ENCODE results near the gene FCHO2.

- TF ChIP-seq CTCF (IDR thresholded peaks at IDR 0.05; ENCODE audit: low read length), result no peak
- no peak for TF ChIP-seq EZH2 (IDR thresholded peaks at IDR 0.05; ENCODE audit: borderline replicate concordance, low read length)
Observed at GRCh38 chr5:73097740-73098139, 141.9 kb downstream of the FCHO2 start.
